Spleen (tissue), 7 donors: ENCODE data around the gene KRTAP20-2.

Experiments used
- POLR2A ChIP-seq, 3 donors: fragments of 450-650 bp; IDR thresholded peaks; one replicate each; pipeline ENCODE4 v1.5.1; 2017; ENCODE audit warnings: antibody characterized with exemption in 3 of 3, mild to moderate bottlenecking in 1 of 3
- POLR2AphosphoS5 ChIP-seq, 3 donors: sonication (generic); formaldehyde crosslinking; IDR thresholded peaks; one replicate each; pipeline ENCODE4 v1.5.1; 2017; ENCODE audit warnings: antibody characterized with exemption in 3 of 3
- TF ChIP-seq, protein P1 (sequence below), 11 experiments: fragments of 200-600 bp in 7 of 11; fragments of 450-650 bp in 4 of 11; sonication (generic) in 4 of 11; IDR thresholded peaks in 8 of 11; conservative IDR thresholded peaks in 3 of 11; 1 replicate in 7 of 11; 2 replicates in 4 of 11; pipeline versions ENCODE4 v1.4.0 to v1.8.0; 2016 to 2021; ENCODE audit warnings: antibody characterized with exemption in 11 of 11, inconsistent platforms in 4 of 11, mild to moderate bottlenecking in 1 of 11
- donor health status: DM: no; HTN: no; CAD: no; lungs with moderate emphysema.
- donor health status: DM: no; HTN: no; CAD: no.
- donor health status: DM: no; HTN: no; CAD: no.

DNA sequence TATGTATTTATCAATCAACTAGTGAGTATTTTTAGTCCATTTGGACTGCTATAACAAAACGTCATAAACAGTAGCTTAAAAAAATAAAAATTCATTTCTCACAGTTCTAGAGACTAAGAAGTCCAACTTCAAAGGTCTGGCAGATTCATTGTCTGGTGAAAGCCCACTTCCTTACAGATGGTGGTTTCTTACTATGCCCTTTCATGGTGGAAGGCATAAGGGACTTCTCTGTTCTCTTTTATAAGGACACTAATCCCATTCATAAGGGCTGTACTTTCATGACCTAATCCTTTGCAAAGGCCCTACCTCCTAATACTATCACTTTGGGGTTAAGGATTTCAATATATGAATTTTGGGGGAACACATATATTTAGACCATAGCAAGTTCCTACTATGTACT, 45.6 kb downstream of the KRTAP20-2 start:
- TF ChIP-seq, protein P1, sequence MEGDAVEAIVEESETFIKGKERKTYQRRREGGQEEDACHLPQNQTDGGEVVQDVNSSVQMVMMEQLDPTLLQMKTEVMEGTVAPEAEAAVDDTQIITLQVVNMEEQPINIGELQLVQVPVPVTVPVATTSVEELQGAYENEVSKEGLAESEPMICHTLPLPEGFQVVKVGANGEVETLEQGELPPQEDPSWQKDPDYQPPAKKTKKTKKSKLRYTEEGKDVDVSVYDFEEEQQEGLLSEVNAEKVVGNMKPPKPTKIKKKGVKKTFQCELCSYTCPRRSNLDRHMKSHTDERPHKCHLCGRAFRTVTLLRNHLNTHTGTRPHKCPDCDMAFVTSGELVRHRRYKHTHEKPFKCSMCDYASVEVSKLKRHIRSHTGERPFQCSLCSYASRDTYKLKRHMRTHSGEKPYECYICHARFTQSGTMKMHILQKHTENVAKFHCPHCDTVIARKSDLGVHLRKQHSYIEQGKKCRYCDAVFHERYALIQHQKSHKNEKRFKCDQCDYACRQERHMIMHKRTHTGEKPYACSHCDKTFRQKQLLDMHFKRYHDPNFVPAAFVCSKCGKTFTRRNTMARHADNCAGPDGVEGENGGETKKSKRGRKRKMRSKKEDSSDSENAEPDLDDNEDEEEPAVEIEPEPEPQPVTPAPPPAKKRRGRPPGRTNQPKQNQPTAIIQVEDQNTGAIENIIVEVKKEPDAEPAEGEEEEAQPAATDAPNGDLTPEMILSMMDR (IDR thresholded peaks at IDR 0.05 in 8 of 11, conservative IDR thresholded peaks at IDR 0.05 in 3 of 11), result no peak
- TF ChIP-seq POLR2AphosphoS5 (IDR thresholded peaks at IDR 0.05), result no peak
- no peak for TF ChIP-seq POLR2A (IDR thresholded peaks at IDR 0.05)
